HPDE6-E6E7 (cell line): ENCODE results near the gene ZNF471.

Source experiments
- DNase-seq: peaks from one replicate; pipeline ENCODE4 v3.0.0; 2011; ENCODE audit warnings: missing footprints; ENCODE audit errors: extremely low spot score

ZNF471 gene

GRCh38 chr19:56507446-56508289 lies at the start of gene ZNF471:
Gene ZNF471, plus strand, starts transcription at chr19:56507855. Its CDS starts 3,717 bp downstream, at chr19:56511572.
- DNase-seq, result peak; percentile 79

GRCh38 chr19:56474308-56474707 lies 33.3 kb upstream of the ZNF471 start:
- DNase-seq, result no peak

- no peak for DNase-seq
Observed at GRCh38 chr19:56476093-56476492, 31.6 kb upstream of the ZNF471 start.

GRCh38 chr19:56476651-56477428 lies 30.8 kb upstream of the ZNF471 start, which contains the start of gene ZNF667:
Gene ZNF667, minus strand, starts transcription at chr19:56477345. Its CDS starts 14,975 bp downstream, at chr19:56462370.
- DNase-seq, result peak; percentile 4

GRCh38 chr19:56477429-56478338 lies 30.0 kb upstream of the ZNF471 start:
- peak; percentile 76 for DNase-seq

GRCh38 chr19:56491399-56491798 lies 16.3 kb upstream of the ZNF471 start:
- no peak for DNase-seq

GRCh38 chr19:56504581-56504980 lies 3.1 kb upstream of the ZNF471 start:
- DNase-seq, result no peak

GRCh38 chr19:56508290-56508778 lies 679 bp downstream of the ZNF471 start:
- DNase-seq, result no peak

- no peak for DNase-seq
Observed at GRCh38 chr19:56525214-56525860, 17.7 kb downstream of the ZNF471 start.

- DNase-seq, result no peak
Observed at GRCh38 chr19:56537442-56537841, 29.8 kb downstream of the ZNF471 start.

GRCh38 chr19:56538254-56538760 lies 30.7 kb downstream of the ZNF471 start:
- peak; percentile 69 for DNase-seq

- DNase-seq, result no peak
Observed at GRCh38 chr19:56538761-56539263, 31.2 kb downstream of the ZNF471 start, which contains the start of gene ZFP28. Gene ZFP28, plus strand, starts transcription at chr19:56538948. Its CDS starts 71 bp downstream, at chr19:56539019.

GRCh38 chr19:56543776-56544175 lies 36.1 kb downstream of the ZNF471 start:
- DNase-seq, result no peak

GRCh38 chr19:56547535-56547934 lies 39.9 kb downstream of the ZNF471 start:
- no peak for DNase-seq

- DNase-seq, result no peak
Observed at GRCh38 chr19:56554272-56554869, 46.7 kb downstream of the ZNF471 start.

GRCh38 chr19:56562766-56563165 lies 55.1 kb downstream of the ZNF471 start:
- no peak for DNase-seq

GRCh38 chr19:56566904-56567273 lies 59.2 kb downstream of the ZNF471 start:
- DNase-seq, result peak; percentile 7

- peak; percentile 88 for DNase-seq
Observed at GRCh38 chr19:56567274-56568120, 59.8 kb downstream of the ZNF471 start, which contains the start of gene ZNF470. Gene ZNF470, plus strand, starts transcription at chr19:56567468. Its CDS starts 2,844 bp downstream, at chr19:56570312.

- DNase-seq, result no peak
Observed at GRCh38 chr19:56572589-56572988, 64.9 kb downstream of the ZNF471 start.
